Activated CD4-positive, alpha-beta T cell treated with anti-CD3 and anti-CD28 coated beads, Interleukin-2, amount 50 U/mL, for 1 hour (primary cell): ENCODE measurements around the gene PRIM2.
"Not testable (repeated sequence)": the region's sequence is repeated elsewhere in the genome, so short reads cannot be mapped to it uniquely, and the experiment has no call there.

Experiments used
- DNase-seq: peaks from one replicate; pipeline ENCODE4 v3.0.0-alpha.2; 2020

Gene PRIM2, protein sequence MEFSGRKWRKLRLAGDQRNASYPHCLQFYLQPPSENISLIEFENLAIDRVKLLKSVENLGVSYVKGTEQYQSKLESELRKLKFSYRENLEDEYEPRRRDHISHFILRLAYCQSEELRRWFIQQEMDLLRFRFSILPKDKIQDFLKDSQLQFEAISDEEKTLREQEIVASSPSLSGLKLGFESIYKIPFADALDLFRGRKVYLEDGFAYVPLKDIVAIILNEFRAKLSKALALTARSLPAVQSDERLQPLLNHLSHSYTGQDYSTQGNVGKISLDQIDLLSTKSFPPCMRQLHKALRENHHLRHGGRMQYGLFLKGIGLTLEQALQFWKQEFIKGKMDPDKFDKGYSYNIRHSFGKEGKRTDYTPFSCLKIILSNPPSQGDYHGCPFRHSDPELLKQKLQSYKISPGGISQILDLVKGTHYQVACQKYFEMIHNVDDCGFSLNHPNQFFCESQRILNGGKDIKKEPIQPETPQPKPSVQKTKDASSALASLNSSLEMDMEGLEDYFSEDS

DNA sequence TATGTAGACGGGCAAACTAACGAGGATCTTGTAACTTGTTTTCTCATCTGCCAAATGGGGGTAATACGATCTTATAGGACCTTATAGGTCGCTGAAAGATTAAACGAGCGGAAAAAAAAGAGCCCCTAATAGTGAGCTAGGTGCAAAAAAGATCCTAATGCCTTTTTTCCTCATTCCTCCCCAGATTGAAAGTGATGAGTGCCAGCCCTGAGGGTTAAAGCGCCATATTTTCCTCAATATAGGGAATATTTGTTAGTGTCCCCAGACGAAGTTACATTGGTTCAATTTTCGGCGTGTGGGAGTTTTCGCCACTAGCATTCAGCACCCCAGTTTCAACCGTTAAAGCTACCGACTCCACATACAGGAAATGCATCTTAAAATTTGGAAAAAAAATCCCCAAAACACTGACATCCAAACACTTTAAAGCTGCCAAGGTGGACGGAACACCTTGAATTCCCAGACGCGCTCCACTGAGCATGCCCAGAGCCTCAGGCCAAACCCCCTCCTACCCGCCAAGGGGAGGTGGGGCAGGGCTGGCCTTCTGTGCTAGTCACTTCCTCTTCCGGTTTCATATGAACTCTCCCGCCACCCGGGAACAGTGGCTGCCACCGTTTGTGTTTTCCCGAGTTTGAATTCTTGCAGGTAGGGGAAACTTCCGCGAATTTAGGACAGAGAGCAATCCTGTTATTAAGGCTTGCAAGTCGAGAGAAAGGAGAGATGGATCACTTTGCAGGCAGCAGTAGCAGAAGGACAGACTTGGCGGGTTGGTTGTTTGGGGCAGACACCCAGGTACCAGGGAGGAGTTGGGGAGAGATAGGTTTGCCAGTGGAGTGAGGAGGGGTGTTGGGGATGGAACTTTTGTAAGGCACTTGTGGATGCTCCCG lies at the start of gene PRIM2:
Gene PRIM2, plus strand, starts transcription at position 571 of the 884 bp plus-strand sequence. CDS start 816 bp downstream, outside the sequence.
- DNase-seq: peak; percentile 76

DNA sequence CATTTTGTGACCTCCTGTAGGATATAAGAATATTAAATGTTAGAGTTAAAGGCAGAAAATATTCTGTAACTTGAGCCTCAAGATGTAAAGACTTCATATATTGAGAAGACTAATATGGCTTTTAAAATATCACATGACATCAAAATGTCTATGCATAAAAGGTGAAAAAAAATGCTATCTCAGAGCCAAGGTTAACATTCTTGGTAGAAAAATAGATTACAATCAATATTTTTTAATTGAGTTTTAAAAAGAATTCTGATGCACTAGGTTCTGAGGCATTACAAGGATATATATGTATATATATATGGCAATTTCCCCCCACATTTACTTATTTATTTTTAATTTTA lies 49.2 kb upstream of the PRIM2 start:
- no peak for DNase-seq

DNA sequence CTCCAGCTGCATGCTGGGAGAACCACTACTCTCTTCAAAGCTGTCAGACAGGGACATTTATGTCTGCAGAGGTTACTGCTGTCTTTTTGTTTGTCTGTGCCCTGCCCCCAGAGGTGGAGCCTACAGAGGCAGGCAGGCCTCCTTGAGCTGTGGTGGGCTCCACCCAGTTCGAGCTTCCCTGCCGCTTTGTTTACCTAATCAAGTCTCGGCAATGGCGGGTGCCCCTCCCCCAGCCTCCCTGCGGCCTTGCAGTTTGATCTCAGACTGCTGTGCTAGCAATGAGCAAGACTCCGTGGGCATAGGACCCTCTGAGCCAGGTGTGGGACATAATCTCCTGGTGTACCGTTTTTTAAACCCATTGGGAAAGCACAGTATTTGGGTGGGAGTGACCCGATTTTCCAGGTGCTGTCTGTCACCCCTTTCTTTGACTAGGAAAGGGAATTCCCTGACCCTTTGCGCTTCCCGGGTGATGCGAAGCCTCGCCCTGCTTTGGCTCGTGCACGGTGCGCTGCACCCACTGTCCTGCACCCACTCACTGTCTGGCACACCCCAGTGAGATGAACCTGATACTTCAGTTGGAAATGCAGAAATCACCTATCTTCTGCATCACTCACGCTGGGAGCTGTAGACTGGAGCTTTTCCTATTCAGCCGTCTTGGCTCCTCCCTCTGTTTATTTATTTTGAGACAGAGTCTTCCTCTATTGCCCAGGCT lies 43.2 kb upstream of the PRIM2 start:
- not testable (repeated sequence) for DNase-seq

DNA sequence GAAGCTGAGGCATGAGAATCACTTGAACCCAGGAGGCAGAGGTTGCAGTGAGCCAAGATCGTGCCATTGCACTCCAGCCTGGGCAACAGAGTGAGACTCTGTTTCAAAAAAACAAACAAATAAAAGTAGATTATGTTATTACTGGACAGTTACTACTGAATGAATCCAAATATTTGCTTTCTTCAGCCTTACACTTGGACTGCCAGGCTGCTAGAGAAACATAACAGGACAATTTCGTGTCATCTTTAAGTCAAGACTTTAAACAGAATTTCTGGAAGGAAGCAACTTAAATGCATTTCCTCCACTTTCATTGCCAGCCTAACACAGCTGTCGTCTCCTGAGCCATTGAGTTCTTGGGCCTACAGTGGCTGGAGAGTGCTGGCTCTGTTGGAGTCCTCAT lies 42.0 kb upstream of the PRIM2 start:
- DNase-seq: no peak

DNA sequence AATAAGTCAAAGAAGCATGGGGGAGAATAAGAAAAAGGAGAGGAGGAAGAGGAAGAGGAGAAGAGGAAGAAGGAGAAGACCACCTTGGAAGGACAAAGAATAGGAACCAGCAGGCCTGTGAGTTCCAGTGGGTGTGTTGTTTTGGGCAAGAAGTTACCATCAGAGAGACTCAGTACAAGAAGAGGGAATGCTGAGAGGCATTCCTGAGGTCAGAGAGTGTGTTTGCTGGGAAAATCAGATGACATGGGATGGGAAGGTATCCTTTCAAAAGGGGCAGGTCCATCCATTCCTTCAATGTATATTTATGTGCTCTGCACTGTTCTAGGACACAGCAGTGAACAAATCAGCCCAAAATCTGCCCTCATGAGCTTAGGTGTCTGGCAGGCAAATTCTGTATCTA lies 40.5 kb upstream of the PRIM2 start:
- DNase-seq: no peak

DNA sequence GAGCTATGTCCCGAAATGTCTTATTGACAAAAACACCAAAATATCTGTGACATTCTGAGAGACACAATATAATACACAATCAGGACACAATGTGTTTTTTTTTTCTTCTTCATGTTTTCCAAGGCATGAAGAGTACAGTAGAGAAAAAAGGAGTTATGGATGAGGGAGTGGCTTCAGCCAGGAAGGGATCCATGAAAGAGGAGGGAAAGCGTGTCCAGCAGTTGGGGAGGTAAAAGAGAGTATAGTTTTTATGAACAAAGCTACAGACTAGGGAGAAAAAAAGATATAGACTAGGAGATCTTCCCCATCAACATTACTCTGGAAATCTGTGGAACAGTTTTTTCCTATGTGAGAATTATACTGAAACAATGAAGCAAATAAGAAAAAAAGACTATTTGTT lies 38.9 kb upstream of the PRIM2 start:
- no peak for DNase-seq

DNA sequence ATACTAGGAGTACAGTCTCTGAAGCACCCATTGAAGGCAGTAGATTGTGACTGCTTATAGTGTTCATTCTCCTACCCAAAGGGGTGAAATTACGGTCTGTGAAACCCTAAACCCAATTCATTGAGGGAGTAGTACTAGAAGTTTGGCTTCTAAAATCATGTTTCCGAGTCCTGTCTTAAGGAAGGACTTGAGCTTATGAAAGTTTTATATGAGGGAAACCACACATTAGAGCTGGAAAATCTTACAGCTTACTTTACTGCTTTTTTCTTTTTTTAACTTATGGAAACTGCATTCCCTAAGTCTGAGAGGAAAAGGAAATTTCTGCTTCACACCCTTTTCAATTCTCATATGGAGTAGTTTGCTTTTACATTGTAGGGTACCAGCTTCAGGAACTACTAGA lies 38.4 kb upstream of the PRIM2 start:
- DNase-seq: no peak

DNA sequence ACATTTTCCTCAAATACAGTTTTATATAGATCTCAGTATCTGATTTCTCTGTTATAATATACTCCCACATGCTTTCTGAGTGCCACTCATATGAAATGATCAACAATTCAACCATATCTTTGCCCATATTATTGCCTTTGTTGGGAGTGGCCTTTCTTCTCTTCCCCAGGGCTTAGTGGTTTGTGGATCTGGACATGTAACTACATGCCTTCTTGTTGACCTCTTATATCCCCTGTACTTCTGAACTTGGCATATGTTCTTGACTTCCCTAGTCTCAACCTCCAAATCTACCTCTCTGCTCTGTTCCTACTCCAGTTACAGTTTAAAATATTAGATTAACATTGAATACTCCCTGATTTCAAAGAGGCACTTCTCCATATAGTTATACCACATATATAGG lies 34.3 kb upstream of the PRIM2 start:
- DNase-seq: no peak

DNA sequence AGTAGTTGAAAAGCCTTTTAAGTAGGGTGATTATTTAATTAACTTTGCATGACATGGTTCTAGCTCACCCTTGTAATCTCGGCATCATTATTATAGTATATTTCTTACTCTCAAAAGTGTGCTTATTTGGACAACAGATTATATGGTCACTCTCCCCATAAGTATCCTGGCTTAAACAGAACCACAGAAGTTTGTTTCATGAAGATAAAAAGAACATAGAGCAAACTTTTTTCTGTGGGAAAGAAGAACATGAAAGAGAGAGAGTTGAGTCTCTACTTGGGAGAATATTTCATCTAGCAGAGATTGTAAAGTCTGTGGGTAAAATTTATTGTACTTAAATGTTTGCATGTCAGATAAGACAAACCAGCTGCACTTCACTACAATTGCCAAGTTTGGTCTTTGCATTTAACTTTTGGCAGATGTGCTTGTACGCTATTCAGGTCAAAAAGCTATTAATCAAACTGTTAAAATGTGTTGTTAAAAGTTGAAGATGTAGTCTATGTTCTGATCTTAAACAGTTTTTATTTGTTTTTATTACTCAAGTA lies 33.4 kb upstream of the PRIM2 start:
- DNase-seq: no peak

DNA sequence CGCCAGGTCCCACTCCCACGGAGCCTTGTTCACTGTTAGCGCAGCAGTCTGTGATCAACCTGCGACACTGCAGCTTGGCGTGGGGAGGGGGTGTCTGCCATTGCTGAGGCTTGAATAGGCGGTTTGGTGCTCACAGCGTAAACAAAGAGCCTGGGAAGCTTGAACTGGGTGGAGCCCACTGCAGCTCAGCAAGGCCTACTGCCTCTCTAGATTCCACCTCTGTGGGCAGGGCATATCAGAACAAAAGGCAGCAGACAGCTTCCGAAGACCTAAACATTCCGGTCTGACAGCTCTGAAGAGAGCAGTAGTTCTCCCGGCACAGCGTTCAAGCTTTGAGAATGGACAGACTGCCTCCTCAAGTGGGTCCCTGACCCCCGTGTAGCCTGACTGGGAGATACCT lies 29.3 kb upstream of the PRIM2 start:
- not testable (repeated sequence) for DNase-seq

DNA sequence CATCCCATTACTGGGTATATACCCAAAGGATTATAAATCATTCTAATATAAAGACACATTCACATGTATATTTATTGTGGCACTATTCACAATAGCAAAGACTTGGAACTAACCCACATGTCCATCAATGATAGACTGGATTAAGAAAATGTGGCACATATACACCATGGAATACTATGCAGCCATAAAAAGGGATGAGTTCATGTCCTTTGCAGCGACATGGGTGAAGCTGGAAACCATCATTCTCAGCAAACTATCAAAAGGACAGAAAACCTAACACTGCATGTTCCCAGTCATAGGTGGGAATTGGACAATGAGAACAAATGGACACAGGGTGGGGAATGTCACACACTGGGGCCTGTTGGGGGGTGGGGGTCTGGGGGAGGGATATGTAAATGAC lies 24.0 kb upstream of the PRIM2 start:
- DNase-seq: not testable (repeated sequence)

DNA sequence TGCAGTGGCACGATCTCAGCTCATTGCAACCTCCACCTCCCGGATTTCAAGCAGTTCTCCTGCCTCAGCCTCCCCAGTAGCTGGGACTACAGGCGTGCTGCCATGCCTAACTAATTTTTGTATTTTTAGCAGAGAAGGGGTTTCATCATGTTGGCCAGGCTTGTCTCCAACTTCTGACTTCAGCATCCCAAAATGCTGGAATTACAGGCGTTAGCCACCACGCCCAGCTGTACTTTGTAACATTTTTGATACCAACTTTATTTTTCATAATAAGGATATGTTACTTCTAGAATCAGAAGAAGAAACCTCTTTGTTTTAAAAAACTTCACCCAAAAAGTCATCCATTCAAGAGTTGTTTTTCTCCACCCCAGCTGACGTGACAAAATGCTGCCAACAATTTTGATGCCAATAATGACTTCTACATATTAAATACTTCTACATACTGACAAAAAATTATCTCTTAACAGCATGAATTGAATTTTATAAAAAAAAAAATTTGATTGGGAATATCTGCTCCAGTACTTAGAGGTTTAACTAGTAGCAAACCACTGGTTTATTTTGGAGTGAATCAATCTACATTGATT lies 22.5 kb upstream of the PRIM2 start:
- DNase-seq: no peak

DNA sequence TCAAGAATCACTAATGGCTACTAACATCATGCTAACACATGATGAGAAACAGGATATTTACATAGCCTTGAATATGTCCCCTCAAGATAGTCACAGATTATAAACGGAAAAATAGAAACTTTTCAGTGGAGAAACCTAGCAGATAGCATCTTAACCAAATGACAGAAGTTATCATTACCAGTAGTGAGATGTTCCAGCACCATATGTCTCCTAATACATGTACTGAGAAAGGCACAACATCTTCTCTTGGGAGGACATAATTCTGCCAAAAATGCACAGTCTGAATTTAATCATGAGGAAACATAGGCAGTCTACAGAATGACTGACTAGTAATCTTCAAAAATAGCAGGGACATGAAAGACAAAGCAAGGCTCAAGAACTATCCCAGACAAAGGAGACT lies 19.9 kb upstream of the PRIM2 start:
- no peak for DNase-seq

DNA sequence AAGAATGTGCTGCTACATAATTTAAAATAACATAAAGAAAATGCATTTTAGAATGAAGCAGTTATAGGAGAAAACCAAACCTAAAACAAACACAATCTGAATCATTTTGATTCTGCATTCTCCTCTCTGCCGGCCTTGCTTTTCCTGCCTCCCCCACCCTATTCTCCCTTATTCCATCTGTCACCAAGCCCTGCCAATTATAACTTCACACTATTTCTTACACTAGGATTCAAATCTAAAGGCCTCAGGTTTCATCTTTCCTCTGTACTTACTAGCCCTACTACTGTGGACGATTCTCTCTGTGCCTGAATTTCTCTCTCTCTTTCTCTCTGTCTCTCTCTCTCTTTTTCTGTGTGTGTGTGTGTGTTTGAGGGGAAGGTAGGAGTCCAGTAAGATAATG lies 18.7 kb upstream of the PRIM2 start:
- no peak for DNase-seq

DNA sequence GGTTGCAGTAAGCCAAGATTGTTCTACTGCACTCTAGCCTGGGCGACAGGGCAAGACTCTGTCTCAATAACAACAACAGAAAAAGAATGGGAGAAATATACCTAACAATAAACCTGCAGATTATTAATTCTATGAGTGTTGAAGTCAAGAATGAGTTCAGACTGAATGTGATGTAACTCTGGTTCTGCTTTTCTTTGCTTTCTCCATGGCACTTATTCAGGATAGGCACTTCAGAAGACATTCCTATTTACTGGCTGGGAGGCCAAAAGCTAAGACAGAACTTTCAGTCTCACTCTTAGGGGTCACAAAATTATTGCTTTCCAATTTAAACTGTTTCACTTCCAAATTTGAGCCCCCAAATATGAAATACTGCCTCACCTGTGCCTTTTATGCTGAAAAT lies 15.7 kb upstream of the PRIM2 start:
- no peak for DNase-seq

DNA sequence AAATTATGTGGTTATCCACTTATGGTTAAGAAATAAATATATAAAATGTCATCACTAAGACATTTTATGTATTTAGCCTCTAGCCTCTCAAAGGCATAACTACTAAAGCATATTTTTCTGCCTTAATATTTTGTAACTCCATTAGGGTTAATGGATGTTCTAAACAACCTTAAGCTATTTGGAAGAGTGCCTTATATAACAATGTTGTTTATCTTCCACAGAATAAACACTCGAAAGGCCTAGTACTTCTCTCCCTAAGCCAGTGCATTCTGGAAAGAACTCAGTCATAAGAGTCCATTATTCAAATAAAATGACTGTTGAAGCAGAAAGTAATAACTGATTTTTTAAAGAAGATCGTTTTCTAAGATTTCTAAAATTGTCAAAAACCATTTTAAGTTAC lies 15.0 kb upstream of the PRIM2 start:
- DNase-seq: no peak

DNA sequence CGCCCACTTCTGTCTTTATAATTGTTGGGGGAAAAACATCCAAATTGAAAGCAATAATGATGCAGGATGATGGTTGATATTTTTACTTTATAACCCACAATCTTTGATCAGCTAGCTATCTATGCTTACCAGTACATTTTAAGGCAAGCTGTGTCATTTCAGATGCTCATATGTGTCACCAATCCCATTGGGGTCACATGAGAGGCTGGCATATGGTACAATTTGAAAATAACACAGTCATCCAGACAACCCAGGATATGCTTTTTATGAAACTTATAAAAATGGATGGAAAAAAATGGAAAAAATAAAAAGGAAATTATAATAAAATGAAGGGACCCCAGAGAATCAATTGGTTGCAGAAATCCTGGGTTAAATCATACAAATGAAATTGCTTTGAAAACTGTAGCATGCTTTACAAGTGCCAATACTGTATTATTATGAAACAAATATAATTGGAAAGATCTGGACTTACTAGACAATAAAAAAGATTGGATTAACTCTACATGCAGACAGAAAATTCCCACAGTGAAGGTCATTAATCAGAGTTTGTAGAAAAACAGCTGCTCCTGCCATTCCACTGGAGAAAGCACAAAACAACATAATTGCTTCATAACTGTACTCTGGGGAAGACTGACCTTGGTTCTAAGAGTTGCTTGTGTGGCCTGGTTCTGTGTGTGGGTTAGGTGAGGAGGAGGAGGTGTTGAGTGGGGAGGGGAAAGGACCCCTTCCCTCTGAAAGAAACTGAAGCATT lies 13.3 kb upstream of the PRIM2 start:
- no peak for DNase-seq

DNA sequence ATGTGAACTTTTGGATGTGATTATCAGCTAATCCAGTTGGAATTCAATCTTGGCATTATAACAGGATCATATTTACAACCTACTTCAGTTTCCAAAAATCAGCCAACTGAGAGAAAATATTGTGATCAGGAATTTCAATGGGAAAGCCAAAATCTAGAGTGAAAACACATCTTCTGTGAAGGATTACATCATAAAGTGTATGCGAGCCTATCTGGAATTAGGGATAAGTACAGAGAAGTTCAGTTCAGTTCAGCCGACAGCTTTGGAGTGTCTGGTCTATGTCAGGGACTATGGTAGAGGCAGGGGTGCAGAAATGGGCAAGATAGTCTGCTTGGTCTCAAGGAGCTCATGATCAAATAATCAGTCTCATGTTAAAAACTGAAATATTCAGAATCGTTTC lies 12.3 kb upstream of the PRIM2 start:
- DNase-seq: no peak

DNA sequence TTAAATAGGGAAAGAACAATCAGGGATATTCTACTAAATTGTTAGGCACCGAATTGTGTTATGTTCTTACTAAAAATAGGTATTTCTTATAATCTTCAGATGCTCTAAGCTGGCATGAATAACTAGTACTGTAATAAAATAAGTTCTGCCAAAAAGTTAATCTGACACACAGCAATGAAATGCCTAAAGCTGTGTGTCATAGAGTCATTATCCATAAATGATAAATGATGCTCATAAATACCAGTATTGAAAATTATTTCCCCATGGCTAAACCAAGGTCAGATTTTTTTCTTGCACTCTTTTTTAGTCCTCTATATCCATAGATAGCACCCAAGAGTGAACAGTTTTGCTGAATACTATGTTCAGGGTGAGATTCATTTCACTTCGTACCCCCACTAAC lies 11.7 kb upstream of the PRIM2 start:
- no peak for DNase-seq

DNA sequence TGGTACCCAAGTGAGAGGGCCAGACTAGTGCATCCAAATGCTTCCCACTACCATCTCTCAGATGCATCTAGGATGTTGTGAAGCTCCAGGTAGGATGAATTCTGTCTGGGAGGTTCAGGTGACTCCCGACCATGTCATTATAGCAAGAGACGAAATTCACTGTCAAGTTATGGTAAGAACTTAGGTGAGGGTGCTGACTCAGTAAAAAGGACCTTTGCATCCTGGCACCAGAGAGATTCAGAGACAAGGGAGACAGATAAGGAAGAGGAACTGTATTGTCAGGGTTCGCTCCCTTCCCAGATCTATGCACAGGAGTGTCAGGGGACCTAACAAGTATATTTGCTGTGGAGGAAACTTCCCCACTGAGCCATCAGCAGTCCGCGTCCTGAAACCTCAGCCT lies 11.2 kb upstream of the PRIM2 start:
- DNase-seq: no peak

DNA sequence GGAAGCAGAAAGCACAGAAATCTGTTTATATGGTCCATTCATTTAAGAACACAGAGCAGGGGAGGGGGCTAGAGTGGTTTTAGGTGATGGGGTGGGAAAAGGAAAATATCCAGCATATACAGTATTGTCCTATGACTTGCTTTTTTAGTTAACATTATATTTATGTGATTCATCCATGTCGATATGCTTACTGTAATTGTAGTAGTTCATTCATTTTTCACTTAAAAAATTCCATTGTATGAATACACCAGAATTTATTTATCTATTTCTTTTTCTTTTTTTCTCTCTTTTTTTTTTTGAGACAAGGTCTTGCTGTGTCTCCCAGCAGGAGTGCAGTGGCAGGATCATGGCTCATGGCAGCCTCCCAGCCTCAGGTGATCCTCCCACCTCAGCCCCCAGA lies 9.6 kb upstream of the PRIM2 start:
- no peak for DNase-seq

DNA sequence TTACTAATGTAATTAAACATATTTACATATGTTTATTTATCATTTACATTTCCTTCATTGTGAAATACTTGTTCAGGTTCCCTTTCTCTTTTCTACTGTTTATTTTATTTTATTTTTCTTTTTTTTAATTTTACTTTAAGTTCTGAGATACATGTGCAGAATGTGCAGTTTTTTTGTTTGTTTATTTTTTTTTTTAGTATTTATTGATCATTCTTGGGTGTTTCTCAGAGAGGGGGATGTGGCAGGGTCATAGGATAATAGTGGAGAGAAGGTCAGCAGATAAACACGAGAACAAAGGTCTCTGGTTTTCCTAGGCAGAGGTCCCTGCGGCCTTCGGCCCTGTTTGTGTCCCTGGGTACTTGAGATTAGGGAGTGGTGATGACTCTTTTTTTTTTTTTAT lies 8.7 kb upstream of the PRIM2 start:
- DNase-seq: not testable (repeated sequence)
